ENCODE data around the gene F11R. TPM values are rescaled to one million over a fixed set of nuclear protein-coding genes. Genes with fewer than 3 reads are reported as not detected.
"Not testable (repeated sequence)": the region's sequence is repeated elsewhere in the genome, so short reads cannot be mapped to it uniquely, and the experiment has no call there.

F11R gene
- total and polyA plus RNA-seq, 2 donors (not counting 1 experiment from before 2014, with no cell fraction given) = 16.4 to 17.3 TPM

DNA sequence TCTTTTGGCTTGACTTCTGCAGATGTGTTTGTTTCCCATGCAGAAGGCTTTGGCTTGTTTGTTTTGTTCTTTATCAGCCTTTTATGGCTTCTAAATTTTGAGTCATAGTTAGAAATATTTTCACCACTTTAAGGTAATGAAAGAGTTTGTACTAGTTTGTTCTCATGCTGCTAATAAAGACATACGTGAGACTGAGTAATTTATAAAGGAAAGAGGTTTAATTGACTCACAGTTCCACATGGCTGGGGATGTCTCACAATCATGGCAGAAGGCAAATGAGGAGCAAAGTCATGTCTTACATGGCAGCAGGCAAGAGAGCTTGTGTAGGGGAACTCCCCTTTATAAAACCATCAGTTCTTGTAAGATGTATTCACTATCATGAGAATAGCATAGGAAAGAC lies 6.0 kb upstream of the F11R start:
- CTCF ChIA-PET = interaction anchor here (0.6 to 1.2 kb wide), 4 partner anchors 13 to 251 kb away, joined by 3 to 7 read pairs (median 3); partner anchors contain the start of gene KLHDC9
- H3K27me3 ChIP-seq (replicated peaks in 1 of 4; ENCODE audit: control extremely low read depth in 1 of 4, control insufficient read depth in 3 of 4, insufficient read depth in 4 of 4, low read length in 3 of 4); H3K4me2 ChIP-seq (replicated peaks; ENCODE audit: low read depth, low read length, poor library complexity, severe bottlenecking); H3K27ac Mint-ChIP-seq; H3K4me1 Mint-ChIP-seq; H3K27me3 Mint-ChIP-seq; DNase-seq; H3K36me3 ChIP-seq (replicated peaks in 1 of 2; ENCODE audit: control extremely low read depth in 1 of 2, control insufficient read depth in 1 of 2, extremely low read depth in 1 of 2, insufficient read depth in 2 of 2, low read length in 1 of 2); H4K20me1 ChIP-seq (ENCODE audit: control insufficient read depth, insufficient read depth, low read length, poor library complexity, severe bottlenecking); H3K9me3 Mint-ChIP-seq (ENCODE audit: insufficient read depth); H3K9ac ChIP-seq (ENCODE audit: low read length); H3K9me3 ChIP-seq (ENCODE audit: control extremely low read depth in 1 of 3, control insufficient read depth in 2 of 3, insufficient read depth in 1 of 3, low read length in 2 of 3); H3K4me3 ChIP-seq (ENCODE audit: control extremely low read depth in 1 of 5, extremely low read depth in 1 of 5, insufficient read depth in 1 of 5, low read depth in 2 of 5, low read length in 4 of 5); intact Hi-C loops (cut with micrococcal nuclease); H3K4me3 Mint-ChIP-seq; H3K27ac ChIP-seq (ENCODE audit: low read length in 2 of 2); H2AFZ ChIP-seq (ENCODE audit: insufficient read depth, low read depth, low read length, poor library complexity, severe bottlenecking); ATAC-seq (ENCODE audit: low read depth); H3K4me1 ChIP-seq (ENCODE audit: control insufficient read depth in 2 of 2, insufficient read depth in 2 of 2, low read length in 2 of 2): not testable (repeated sequence)
- POLR2A ChIA-PET = interaction anchor here (0.7 to 1.6 kb wide), 4 partner anchors 11 to 28 kb away, joined by 3 to 7 read pairs (median 4); no protein-coding TSS in a partner anchor
- 56% methylated on average over 1 of the region's 1 CpG for WGBS (ENCODE audit: insufficient coverage)
- H3K79me2 ChIP-seq (ENCODE audit: control insufficient read depth, insufficient read depth, low read length) = peaks cover 22% of the 10 kb centered on the region

DNA sequence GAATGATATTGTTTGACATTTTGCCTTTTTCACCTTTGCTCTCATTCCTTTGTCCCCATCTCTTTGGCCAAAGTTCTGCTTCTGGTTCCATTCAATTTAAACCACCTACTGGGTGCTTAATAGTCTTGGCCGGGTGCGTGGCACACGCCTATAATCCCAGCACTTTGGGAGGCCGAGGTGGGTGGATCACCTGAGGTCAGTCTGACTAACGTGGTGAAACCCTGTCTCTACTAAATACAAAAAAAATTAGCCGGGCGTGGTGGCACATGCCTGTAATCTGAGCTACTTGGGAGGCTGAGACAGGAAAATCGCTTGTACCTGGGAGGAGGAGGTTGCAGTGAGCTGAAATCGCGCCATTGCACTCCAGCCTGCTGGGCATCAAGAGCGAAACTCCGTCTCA lies 1.5 kb upstream of the F11R start:
- not testable (repeated sequence) for DNase-seq; H3K9me3 Mint-ChIP-seq (ENCODE audit: insufficient read depth); H3K36me3 ChIP-seq (replicated peaks in 1 of 2; ENCODE audit: control extremely low read depth in 1 of 2, control insufficient read depth in 1 of 2, extremely low read depth in 1 of 2, insufficient read depth in 2 of 2, low read length in 1 of 2); H3K79me2 ChIP-seq (ENCODE audit: control insufficient read depth, insufficient read depth, low read length); ATAC-seq (ENCODE audit: low read depth); H2AFZ ChIP-seq (ENCODE audit: insufficient read depth, low read depth, low read length, poor library complexity, severe bottlenecking); H3K27me3 Mint-ChIP-seq; H3K27ac ChIP-seq (ENCODE audit: low read length in 2 of 2); H3K9ac ChIP-seq (ENCODE audit: low read length); H3K4me3 ChIP-seq (ENCODE audit: control extremely low read depth in 1 of 5, extremely low read depth in 1 of 5, insufficient read depth in 1 of 5, low read depth in 2 of 5, low read length in 4 of 5); H4K20me1 ChIP-seq (ENCODE audit: control insufficient read depth, insufficient read depth, low read length, poor library complexity, severe bottlenecking); H3K9me3 ChIP-seq (ENCODE audit: control extremely low read depth in 1 of 3, control insufficient read depth in 2 of 3, insufficient read depth in 1 of 3, low read length in 2 of 3); H3K4me2 ChIP-seq (replicated peaks; ENCODE audit: low read depth, low read length, poor library complexity, severe bottlenecking); H3K27me3 ChIP-seq (replicated peaks in 1 of 4; ENCODE audit: control extremely low read depth in 1 of 4, control insufficient read depth in 3 of 4, insufficient read depth in 4 of 4, low read length in 3 of 4)
- Mint-ChIP-seq H3K4me3 (peak overlapping the region; percentile 42), H3K4me1 (peaks cover 24% of the 10 kb centered on the region), H3K27ac (peak overlapping the region; percentile 69)
- WGBS (ENCODE audit: insufficient coverage) = 98% methylated on average over 8 of the region's 12 CpGs
- H3K4me1 ChIP-seq (ENCODE audit: control insufficient read depth in 2 of 2, insufficient read depth in 2 of 2, low read length in 2 of 2) = peaks cover 22 to 23% of the 10 kb centered on the region in 2 donors
- ChIA-PET POLR2A (interaction anchor here (0.6 to 1.4 kb wide), 2 partner anchors 9 to 14 kb away, joined by 4 to 5 read pairs; no protein-coding TSS in a partner anchor), CTCF (interaction anchor here (0.7 to 2.4 kb wide), 3 partner anchors 25 to 75 kb away, joined by 4 to 19 read pairs (median 4); partner anchors contain the start of genes ARHGAP30 and KLHDC9)
- intact Hi-C loops (cut with micrococcal nuclease) = loop anchor here (5.0 kb wide), 1 partner anchor 75 kb away; the partner anchor contains the start of gene KLHDC9
